Measurements from ENCODE around the gene PCNT.

Gene PCNT

DNA sequence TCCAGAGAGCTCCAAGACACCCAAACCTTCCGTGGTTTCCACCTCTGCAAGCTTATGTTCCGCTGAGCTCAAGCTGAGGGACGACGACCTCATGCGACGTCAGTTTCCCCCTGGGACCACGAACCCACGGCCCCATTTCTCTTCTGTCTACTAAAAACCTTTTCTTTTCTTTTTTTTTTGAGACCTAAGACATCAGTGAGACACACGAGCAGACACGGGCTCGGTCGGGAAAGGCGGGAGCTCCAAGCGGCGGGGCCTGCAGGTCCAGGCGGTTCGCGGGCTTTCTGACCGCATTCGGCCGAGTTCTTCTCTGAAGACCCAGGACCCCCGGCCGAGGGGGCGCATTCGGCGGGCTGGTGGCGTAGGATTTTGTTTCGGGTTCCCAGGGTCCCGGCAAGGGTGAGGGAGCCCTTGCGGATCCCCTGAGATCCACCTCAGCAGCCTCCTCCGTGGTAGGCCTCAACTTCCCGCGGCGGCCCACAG is 688 bp upstream of the PCNT start (continued):
- 0 out of 2 replicates have a peak, but pooled peaks have one; percentile 67 for TF ChIP-seq ZNF324 (tag by site-specific recombination; IDR thresholded peaks at IDR 0.05)
- no peak for TF ChIP-seq ZNF292 (tag by site-specific recombination; IDR thresholded peaks at IDR 0.05; ENCODE audit: borderline replicate concordance, low read depth)
- TF ChIP-seq ZNF626 (tag by site-specific recombination; IDR thresholded peaks at IDR 0.05): no peak
- TF ChIP-seq, protein P1, sequence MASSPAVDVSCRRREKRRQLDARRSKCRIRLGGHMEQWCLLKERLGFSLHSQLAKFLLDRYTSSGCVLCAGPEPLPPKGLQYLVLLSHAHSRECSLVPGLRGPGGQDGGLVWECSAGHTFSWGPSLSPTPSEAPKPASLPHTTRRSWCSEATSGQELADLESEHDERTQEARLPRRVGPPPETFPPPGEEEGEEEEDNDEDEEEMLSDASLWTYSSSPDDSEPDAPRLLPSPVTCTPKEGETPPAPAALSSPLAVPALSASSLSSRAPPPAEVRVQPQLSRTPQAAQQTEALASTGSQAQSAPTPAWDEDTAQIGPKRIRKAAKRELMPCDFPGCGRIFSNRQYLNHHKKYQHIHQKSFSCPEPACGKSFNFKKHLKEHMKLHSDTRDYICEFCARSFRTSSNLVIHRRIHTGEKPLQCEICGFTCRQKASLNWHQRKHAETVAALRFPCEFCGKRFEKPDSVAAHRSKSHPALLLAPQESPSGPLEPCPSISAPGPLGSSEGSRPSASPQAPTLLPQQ (tag by site-specific recombination; IDR thresholded peaks at IDR 0.05): peak; percentile 9

DNA sequence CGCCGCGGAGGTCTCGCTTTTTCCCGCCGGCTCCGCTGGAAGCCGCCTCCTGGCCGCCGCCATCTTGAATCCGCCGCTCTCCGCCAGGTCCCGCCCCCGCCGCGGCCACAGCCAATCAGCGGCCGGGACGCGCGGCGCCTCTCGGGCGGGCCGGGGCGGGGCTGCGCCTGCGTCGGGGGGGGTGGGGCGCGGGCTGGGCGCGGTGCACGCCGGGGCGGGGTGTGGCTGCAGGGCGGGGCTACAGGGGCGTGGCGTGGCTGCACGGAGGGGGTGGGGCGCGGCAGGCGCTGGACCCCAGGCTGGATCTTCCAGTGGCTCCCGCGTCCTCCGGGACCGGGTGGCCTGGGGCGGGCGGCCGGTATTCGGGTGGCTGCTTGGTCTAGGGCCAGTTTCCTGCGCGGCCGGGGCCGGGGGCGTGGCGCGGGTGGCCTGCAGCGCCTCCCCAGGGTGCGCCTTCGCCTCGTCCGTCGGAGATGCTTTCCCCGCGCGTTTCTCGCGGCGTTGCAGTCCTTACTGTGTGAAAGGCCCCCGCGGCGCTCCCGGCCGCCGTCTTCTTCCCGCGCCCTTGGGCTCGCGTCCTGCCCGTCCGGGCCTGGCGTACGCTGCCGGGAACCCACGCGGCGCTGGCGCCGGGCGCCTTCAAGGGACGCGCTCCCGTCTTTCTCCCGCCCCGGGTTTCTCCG is 575 bp downstream of the PCNT start:
- CTCF ChIA-PET: interaction anchor here (1.0 to 1.2 kb wide), 2 partner anchors 22 to 182 kb away, joined by 3 to 6 read pairs; no protein-coding TSS in a partner anchor
- TF ChIP-seq KLF9 (tag by site-specific recombination; IDR thresholded peaks at IDR 0.05; ENCODE audit: low read depth): peak; percentile 99
- TF ChIP-seq, protein P2, sequence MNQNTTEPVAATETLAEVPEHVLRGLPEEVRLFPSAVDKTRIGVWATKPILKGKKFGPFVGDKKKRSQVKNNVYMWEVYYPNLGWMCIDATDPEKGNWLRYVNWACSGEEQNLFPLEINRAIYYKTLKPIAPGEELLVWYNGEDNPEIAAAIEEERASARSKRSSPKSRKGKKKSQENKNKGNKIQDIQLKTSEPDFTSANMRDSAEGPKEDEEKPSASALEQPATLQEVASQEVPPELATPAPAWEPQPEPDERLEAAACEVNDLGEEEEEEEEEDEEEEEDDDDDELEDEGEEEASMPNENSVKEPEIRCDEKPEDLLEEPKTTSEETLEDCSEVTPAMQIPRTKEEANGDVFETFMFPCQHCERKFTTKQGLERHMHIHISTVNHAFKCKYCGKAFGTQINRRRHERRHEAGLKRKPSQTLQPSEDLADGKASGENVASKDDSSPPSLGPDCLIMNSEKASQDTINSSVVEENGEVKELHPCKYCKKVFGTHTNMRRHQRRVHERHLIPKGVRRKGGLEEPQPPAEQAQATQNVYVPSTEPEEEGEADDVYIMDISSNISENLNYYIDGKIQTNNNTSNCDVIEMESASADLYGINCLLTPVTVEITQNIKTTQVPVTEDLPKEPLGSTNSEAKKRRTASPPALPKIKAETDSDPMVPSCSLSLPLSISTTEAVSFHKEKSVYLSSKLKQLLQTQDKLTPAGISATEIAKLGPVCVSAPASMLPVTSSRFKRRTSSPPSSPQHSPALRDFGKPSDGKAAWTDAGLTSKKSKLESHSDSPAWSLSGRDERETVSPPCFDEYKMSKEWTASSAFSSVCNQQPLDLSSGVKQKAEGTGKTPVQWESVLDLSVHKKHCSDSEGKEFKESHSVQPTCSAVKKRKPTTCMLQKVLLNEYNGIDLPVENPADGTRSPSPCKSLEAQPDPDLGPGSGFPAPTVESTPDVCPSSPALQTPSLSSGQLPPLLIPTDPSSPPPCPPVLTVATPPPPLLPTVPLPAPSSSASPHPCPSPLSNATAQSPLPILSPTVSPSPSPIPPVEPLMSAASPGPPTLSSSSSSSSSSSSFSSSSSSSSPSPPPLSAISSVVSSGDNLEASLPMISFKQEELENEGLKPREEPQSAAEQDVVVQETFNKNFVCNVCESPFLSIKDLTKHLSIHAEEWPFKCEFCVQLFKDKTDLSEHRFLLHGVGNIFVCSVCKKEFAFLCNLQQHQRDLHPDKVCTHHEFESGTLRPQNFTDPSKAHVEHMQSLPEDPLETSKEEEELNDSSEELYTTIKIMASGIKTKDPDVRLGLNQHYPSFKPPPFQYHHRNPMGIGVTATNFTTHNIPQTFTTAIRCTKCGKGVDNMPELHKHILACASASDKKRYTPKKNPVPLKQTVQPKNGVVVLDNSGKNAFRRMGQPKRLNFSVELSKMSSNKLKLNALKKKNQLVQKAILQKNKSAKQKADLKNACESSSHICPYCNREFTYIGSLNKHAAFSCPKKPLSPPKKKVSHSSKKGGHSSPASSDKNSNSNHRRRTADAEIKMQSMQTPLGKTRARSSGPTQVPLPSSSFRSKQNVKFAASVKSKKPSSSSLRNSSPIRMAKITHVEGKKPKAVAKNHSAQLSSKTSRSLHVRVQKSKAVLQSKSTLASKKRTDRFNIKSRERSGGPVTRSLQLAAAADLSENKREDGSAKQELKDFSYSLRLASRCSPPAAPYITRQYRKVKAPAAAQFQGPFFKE (tag by site-specific recombination; IDR thresholded peaks at IDR 0.05; ENCODE audit: borderline replicate concordance): no peak
- peak; percentile 46; the same call in 1 of the 2 replicates for TF ChIP-seq ZNF335 (tag by site-specific recombination; conservative IDR thresholded peaks at IDR 0.05)
- peak; percentile 98 for TF ChIP-seq ZNF423 (tag by site-specific recombination; IDR thresholded peaks at IDR 0.05)
- TF ChIP-seq ZNF670 (tag by site-specific recombination; IDR thresholded peaks at IDR 0.05; ENCODE audit: low read depth): no peak
- no peak for TF ChIP-seq ZNF175 (tag by site-specific recombination; IDR thresholded peaks at IDR 0.05)
- TF ChIP-seq ZNF629 (tag by site-specific recombination; IDR thresholded peaks at IDR 0.05): peak; percentile 1
- TF ChIP-seq TCF7L2 (IDR thresholded peaks at IDR 0.05; ENCODE audit: borderline replicate concordance, low read depth, low read length): no peak
- no peak for TF ChIP-seq ZNF112 (tag by site-specific recombination; IDR thresholded peaks at IDR 0.05)
- TF ChIP-seq GLIS2 (tag by site-specific recombination; IDR thresholded peaks at IDR 0.05): peak; percentile 87
- TF ChIP-seq ZNF184 (tag by site-specific recombination; IDR thresholded peaks at IDR 0.05): peak; percentile 63; the same call in 1 of the 2 replicates
- no peak for TF ChIP-seq ZNF530 (tag by site-specific recombination; IDR thresholded peaks at IDR 0.05; ENCODE audit: low read depth)
- peak; percentile 72 for TF ChIP-seq ZNF239 (tag by site-specific recombination; IDR thresholded peaks at IDR 0.05)
- peak; percentile 75 for TF ChIP-seq GLIS1 (tag by site-specific recombination; IDR thresholded peaks at IDR 0.05)
- TF ChIP-seq, protein P3, sequence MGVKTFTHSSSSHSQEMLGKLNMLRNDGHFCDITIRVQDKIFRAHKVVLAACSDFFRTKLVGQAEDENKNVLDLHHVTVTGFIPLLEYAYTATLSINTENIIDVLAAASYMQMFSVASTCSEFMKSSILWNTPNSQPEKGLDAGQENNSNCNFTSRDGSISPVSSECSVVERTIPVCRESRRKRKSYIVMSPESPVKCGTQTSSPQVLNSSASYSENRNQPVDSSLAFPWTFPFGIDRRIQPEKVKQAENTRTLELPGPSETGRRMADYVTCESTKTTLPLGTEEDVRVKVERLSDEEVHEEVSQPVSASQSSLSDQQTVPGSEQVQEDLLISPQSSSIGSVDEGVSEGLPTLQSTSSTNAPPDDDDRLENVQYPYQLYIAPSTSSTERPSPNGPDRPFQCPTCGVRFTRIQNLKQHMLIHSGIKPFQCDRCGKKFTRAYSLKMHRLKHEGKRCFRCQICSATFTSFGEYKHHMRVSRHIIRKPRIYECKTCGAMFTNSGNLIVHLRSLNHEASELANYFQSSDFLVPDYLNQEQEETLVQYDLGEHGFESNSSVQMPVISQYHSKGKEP (tag by site-specific recombination; IDR thresholded peaks at IDR 0.05): peak; percentile 59
- TF ChIP-seq ZNF558 (tag by site-specific recombination; IDR thresholded peaks at IDR 0.05): no peak
- no peak for TF ChIP-seq ZNF292 (tag by site-specific recombination; IDR thresholded peaks at IDR 0.05; ENCODE audit: borderline replicate concordance, low read depth)
- peak; percentile 92 for TF ChIP-seq KLF8 (tag by site-specific recombination; IDR thresholded peaks at IDR 0.05)
- no peak for TF ChIP-seq ZNF623 (tag by site-specific recombination; IDR thresholded peaks at IDR 0.05)
- peak; percentile 93 for TF ChIP-seq ZIC2 (tag by site-specific recombination; IDR thresholded peaks at IDR 0.05)
- TF ChIP-seq SP2 (tag by site-specific recombination; IDR thresholded peaks at IDR 0.05): peak; percentile 33
- TF ChIP-seq ZFP69B (tag by site-specific recombination; IDR thresholded peaks at IDR 0.05): 0 out of 2 replicates have a peak, but pooled peaks have one; percentile 22
- TF ChIP-seq ZNF677 (tag by site-specific recombination; IDR thresholded peaks at IDR 0.05): peak; percentile 62; the same call in 1 of the 2 replicates
- TF ChIP-seq ZNF785 (tag by site-specific recombination; IDR thresholded peaks at IDR 0.05): peak; percentile 81; the same call in 1 of the 2 replicates
- TF ChIP-seq ZBTB8A (tag by site-specific recombination; IDR thresholded peaks at IDR 0.05): peak; percentile 55

More for the DNA sequence above, 575 bp downstream of the PCNT start:
- H3K27ac ChIP-seq (ENCODE audit: extremely low read depth, low read depth, low read length): peak overlapping the region; percentile 98
- peak overlapping the region; percentile 71 for H3K4me3 ChIP-seq (ENCODE audit: low read depth, low read length)
- peaks cover 19% of the 10 kb centered on the region for H3K4me1 ChIP-seq (ENCODE audit: control insufficient read depth, insufficient read depth, low read length)
- POLR2A ChIA-PET: interaction anchor here (0.6 to 1.2 kb wide), 5 partner anchors 12 to 311 kb away, joined by 3 to 9 read pairs (median 3); partner anchors contain the start of genes MCM3AP, PRMT2 and YBEY
- no peaks in the 10 kb centered on the region for H3K9me3 ChIP-seq (ENCODE audit: control insufficient read depth, insufficient read depth, low read depth, low read length)
- peaks cover 37 to 47% of the 10 kb centered on the region in 2 experiments for H3K36me3 ChIP-seq (ENCODE audit: control insufficient read depth in 2 of 2, insufficient read depth in 1 of 2, low read length in 2 of 2)

All from HEK293 (cell line).